K562 (cell line): ENCODE results near the gene FOXO4. TPM values are rescaled to one million over a fixed set of nuclear protein-coding genes. Genes with fewer than 3 reads are reported as not detected.

Source experiments
- BCL6 ChIP-seq: fragments of 250-450 bp; sonication (Bioruptor Pico); IDR thresholded peaks from 2 replicates; pipeline ENCODE4 v1.4.0; 2020
- BRF2 ChIP-seq: IDR thresholded peaks from 3 replicates; pipeline ENCODE4 v1.6.1; 2011; ENCODE audit warnings: borderline replicate concordance, mild to moderate bottlenecking; ENCODE audit not compliant: insufficient read length, insufficient read depth
- CBX1 ChIP-seq: sonication (generic); IDR thresholded peaks from 2 replicates; pipeline ENCODE4 v1.6.1; 2016; ENCODE audit warnings: antibody characterized with exemption, low read depth, mild to moderate bottlenecking
- CBX3 ChIP-seq, 2 experiments: IDR thresholded peaks; 1 replicate in 1 of 2; 2 replicates in 1 of 2; pipeline ENCODE4 v1.6.1; 2012; ENCODE audit warnings: inconsistent platforms in 2 of 2, low read length in 2 of 2, borderline replicate concordance in 1 of 2, control low read depth in 1 of 2
- CHD2 ChIP-seq: IDR thresholded peaks from 2 replicates; pipeline ENCODE4 v1.6.1; 2011; ENCODE audit warnings: low read depth, low read length
- EWSR1 ChIP-seq: fragments of 450-650 bp; IDR thresholded peaks from 2 replicates; pipeline ENCODE4 v1.6.1; 2018; ENCODE audit warnings: borderline replicate concordance, mild to moderate bottlenecking, low read depth, moderate library complexity; ENCODE audit not compliant: partially characterized antibody
- FOXJ2 ChIP-seq: fragments of 200-800 bp; sonication (Bioruptor generic); IDR thresholded peaks from 2 replicates; pipeline ENCODE4 v1.6.1; 2016; ENCODE audit warnings: missing genetic modification characterization, missing compliant biosample characterization
- MTF1 ChIP-seq: fragments of 250-450 bp; sonication (Bioruptor Pico); IDR thresholded peaks from 2 replicates; pipeline ENCODE4 v1.9.0; 2021; ENCODE audit warnings: moderate library complexity, mild to moderate bottlenecking, inconsistent platforms, borderline replicate concordance
- NFATC3 ChIP-seq: fragments of 450-650 bp; IDR thresholded peaks from 2 replicates; pipeline ENCODE4 v1.6.1; 2017; ENCODE audit warnings: mild to moderate bottlenecking
- PHF21A ChIP-seq: fragments of 450-650 bp; IDR thresholded peaks from 2 replicates; pipeline ENCODE4 v1.6.1; 2017; ENCODE audit warnings: low read depth, borderline replicate concordance
- POLR2A ChIP-seq: fragments of 450-650 bp; conservative IDR thresholded peaks from 2 replicates; pipeline ENCODE4 v1.6.1; 2016
- RBBP5 ChIP-seq: fragments of 200-600 bp; sonication (generic); IDR thresholded peaks from 2 replicates; pipeline ENCODE4 v1.6.1; 2012; ENCODE audit warnings: borderline replicate concordance, mild to moderate bottlenecking, low read length, control low read depth, inconsistent platforms; ENCODE audit not compliant: insufficient read depth, poor library complexity, severe bottlenecking
- TCF7 ChIP-seq: sonication (generic); IDR thresholded peaks from 2 replicates; pipeline ENCODE4 v1.6.1; 2016; ENCODE audit warnings: antibody characterized with exemption, borderline replicate concordance
- TRIM24 ChIP-seq, 2 experiments: fragments of 450-650 bp; IDR thresholded peaks; 2 replicates each; pipeline ENCODE4 v1.6.1; 2016
- USF2 ChIP-seq: sonication (generic); formaldehyde crosslinking; IDR thresholded peaks from 2 replicates; pipeline ENCODE4 v1.5.0; 2020; ENCODE audit warnings: missing genetic modification reagents
- ZNF174 ChIP-seq: fragments of 250-450 bp; sonication (Bioruptor Pico); IDR thresholded peaks from 2 replicates; pipeline ENCODE4 v1.4.0; 2020; ENCODE audit warnings: mild to moderate bottlenecking
- ZNF512 ChIP-seq: IDR thresholded peaks from 2 replicates; pipeline ENCODE4 v1.6.1; 2016; ENCODE audit warnings: missing genetic modification characterization, missing compliant biosample characterization
- polyA plus RNA-seq, 8 experiments: library from polyadenylated mRNA; depleted of rRNA in 4 of 8; stranded (reverse) in 5 of 8; unstranded in 3 of 8; fragments of >200 nt; fragmentation: Nextera tagmentation in 2 of 8; fragmentation: Illumina TruSeq in 1 of 8; extraction: Ambion mirVana in 2 of 8; extraction: Trizol in 1 of 8; gene quantifications; 2 replicates each; pipeline versions ENCODE4 v1.2.1 to v1.2.3, GENCODE V29; 2011 to 2014; ENCODE audit warnings: inconsistent platforms in 1 of 8, missing spikeins in 1 of 8
- total RNA-seq, 7 experiments: library from RNA; depleted of rRNA in 6 of 7; stranded (reverse); fragments of >200 nt in 6 of 7; fragmentation: Illumina TruSeq in 2 of 7; extraction: Trizol in 2 of 7; gene quantifications; 2 replicates each; pipeline versions ENCODE4 v1.2.1 to v1.2.3, GENCODE V29; 2011 to 2021; ENCODE audit warnings: low replicate concordance in 1 of 7
- TF ChIP-seq, protein P1 (sequence below): fragments of 450-650 bp; IDR thresholded peaks from 2 replicates; pipeline ENCODE4 v1.6.1; 2016; ENCODE audit warnings: antibody characterized with exemption
- TF ChIP-seq, protein P2 (sequence below): fragments of 250-450 bp; sonication (Bioruptor Pico); IDR thresholded peaks from 2 replicates; pipeline ENCODE4 v1.5.0; 2021
- TF ChIP-seq, protein P3 (sequence below): fragments of 250-450 bp; sonication (Bioruptor Pico); IDR thresholded peaks from 2 replicates; pipeline ENCODE4 v1.8.0; 2021; ENCODE audit warnings: mild to moderate bottlenecking, moderate library complexity

The FOXO4 gene
- total and polyA plus RNA-seq, 9 of the 15 experiments (the other 6 are each of a cell fraction or from before 2014, with no cell fraction given): 0.13 to 26.6 (median 8.5) TPM

- TF ChIP-seq BRF2 (no peak), FOXJ2 (tag) (peak; percentile 85; the same call in 1 of the 2 replicates), CHD2 (peak; percentile 20; the same call in 1 of the 2 replicates), ZNF512 (tag) (no peak), CBX1 (no peak), CBX3 (IDR thresholded peaks at IDR 0.05; ENCODE audit: borderline replicate concordance in 1 of 2, low read length in 2 of 2) (no peak), RBBP5 (peak; percentile 26), NFATC3 (no peak), ZNF174 (CRISPR knock-in tag) (no peak), BCL6 (CRISPR knock-in tag) (0 out of 2 replicates have a peak, but pooled peaks have one; percentile 72), MTF1 (no peak), EWSR1 (no peak), PHF21A (no peak), USF2 (CRISPR knock-in tag) (peak; percentile 57), TRIM24 (IDR thresholded peaks at IDR 0.05) (no peak), POLR2A (peak; percentile 67), TCF7 (0 out of 2 replicates have a peak, but pooled peaks have one; percentile 59)
- TF ChIP-seq, protein P1, sequence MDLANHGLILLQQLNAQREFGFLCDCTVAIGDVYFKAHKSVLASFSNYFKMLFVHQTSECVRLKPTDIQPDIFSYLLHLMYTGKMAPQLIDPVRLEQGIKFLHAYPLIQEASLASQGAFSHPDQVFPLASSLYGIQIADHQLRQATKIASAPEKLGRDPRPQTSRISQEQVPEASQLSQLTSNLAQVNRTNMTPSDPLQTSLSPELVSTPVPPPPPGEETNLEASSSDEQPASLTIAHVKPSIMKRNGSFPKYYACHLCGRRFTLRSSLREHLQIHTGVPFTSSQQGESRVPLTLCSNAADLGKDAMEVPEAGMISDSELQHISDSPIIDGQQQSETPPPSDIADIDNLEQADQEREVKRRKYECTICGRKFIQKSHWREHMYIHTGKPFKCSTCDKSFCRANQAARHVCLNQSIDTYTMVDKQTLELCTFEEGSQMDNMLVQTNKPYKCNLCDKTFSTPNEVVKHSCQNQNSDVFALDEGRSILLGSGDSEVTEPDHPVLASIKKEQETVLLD: peak; percentile 93
- TF ChIP-seq, protein P2, sequence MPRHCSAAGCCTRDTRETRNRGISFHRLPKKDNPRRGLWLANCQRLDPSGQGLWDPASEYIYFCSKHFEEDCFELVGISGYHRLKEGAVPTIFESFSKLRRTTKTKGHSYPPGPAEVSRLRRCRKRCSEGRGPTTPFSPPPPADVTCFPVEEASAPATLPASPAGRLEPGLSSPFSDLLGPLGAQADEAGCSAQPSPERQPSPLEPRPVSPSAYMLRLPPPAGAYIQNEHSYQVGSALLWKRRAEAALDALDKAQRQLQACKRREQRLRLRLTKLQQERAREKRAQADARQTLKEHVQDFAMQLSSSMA (CRISPR knock-in tag): no peak
- TF ChIP-seq, protein P3, sequence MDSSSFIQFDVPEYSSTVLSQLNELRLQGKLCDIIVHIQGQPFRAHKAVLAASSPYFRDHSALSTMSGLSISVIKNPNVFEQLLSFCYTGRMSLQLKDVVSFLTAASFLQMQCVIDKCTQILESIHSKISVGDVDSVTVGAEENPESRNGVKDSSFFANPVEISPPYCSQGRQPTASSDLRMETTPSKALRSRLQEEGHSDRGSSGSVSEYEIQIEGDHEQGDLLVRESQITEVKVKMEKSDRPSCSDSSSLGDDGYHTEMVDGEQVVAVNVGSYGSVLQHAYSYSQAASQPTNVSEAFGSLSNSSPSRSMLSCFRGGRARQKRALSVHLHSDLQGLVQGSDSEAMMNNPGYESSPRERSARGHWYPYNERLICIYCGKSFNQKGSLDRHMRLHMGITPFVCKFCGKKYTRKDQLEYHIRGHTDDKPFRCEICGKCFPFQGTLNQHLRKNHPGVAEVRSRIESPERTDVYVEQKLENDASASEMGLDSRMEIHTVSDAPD: no peak
Observed at GRCh38 chrX:71068044-71068918, 27.4 kb upstream of the FOXO4 start, which contains the start of gene SNX12 (continued).
